Epithelial cell of proximal tubule (primary cell): Measurements from ENCODE around the gene TMEM63B. TPM values are rescaled to one million over a fixed set of nuclear protein-coding genes. Genes with fewer than 3 reads are reported as not detected.

Source experiments
- DNase-seq: peaks from one replicate; pipeline ENCODE4 v3.0.0-alpha.2; 2011; ENCODE audit warnings: low read depth
- H3K4me3 ChIP-seq: 2 replicates; pipeline ENCODE4 v1.5.1; 2011; ENCODE audit warnings: low read depth, mild to moderate bottlenecking, low read length
- total RNA-seq: library from RNA; depleted of rRNA; stranded (reverse); fragments of >200 nt; gene quantifications from 2 replicates; pipeline ENCODE4 v1.2.3, GENCODE V29; 2015
- TF ChIP-seq, protein P1 (sequence below): conservative IDR thresholded peaks from 2 replicates; pipeline ENCODE4 v1.5.1; 2012; ENCODE audit warnings: low read depth, mild to moderate bottlenecking, low read length

TMEM63B gene
- 35.2 and 47.9 TPM in 2 replicates for total RNA-seq

DNA sequence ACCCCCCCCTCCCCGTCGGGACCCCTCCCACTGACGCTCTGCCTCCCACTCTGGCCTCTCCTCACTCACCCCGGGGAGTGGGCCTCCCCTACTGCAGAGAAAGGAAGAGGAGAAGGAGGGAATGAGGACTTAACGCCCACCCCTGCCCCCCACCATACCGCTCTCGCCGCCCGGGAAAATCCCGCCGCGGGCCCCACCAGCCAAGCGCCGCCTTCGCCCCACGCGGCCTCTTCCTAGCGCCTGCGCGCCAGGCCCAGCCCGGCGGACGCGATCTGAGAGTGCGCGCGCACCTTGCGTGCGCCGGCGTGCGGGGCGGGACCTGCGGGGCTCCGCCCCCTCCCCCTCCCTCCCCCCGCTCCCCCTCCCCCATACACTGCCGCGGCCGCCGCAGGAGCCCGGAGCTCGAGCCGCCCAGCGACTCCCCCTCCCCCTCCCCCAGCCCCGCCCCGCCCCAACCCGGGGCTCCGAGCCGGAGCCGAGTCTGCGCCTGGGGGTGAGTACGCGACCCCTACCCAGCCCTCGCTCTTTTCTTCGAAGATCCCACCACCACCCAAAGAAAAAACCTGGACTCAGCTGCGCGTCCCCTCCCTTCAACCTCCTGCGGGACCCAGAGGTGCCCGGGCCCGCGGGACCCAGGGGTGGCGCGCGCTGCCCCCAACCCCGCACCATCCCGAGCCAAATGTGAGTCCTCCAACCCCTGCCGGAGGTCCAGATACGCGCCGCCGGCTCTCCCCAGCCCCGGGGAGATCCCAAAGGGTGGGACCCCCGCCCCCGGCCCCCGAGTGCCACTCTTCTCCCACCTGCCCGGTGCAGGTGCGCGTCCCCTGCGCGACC lies at the start of gene TMEM63B, which contains the start of gene MRPL14:
TMEM63B (plus strand) TSS at position 369 of the 834 bp plus-strand sequence. CDS start 7,031 bp downstream, outside the sequence.
MRPL14 (minus strand) TSS at position 267 of the 834 bp plus-strand sequence. CDS start 10,841 bp downstream, outside the sequence.
- H3K4me3 ChIP-seq = peak within 1 kb of the TSS; percentile 79
- DNase-seq = no peak
- TF ChIP-seq, protein P1, sequence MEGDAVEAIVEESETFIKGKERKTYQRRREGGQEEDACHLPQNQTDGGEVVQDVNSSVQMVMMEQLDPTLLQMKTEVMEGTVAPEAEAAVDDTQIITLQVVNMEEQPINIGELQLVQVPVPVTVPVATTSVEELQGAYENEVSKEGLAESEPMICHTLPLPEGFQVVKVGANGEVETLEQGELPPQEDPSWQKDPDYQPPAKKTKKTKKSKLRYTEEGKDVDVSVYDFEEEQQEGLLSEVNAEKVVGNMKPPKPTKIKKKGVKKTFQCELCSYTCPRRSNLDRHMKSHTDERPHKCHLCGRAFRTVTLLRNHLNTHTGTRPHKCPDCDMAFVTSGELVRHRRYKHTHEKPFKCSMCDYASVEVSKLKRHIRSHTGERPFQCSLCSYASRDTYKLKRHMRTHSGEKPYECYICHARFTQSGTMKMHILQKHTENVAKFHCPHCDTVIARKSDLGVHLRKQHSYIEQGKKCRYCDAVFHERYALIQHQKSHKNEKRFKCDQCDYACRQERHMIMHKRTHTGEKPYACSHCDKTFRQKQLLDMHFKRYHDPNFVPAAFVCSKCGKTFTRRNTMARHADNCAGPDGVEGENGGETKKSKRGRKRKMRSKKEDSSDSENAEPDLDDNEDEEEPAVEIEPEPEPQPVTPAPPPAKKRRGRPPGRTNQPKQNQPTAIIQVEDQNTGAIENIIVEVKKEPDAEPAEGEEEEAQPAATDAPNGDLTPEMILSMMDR = no peak

DNA sequence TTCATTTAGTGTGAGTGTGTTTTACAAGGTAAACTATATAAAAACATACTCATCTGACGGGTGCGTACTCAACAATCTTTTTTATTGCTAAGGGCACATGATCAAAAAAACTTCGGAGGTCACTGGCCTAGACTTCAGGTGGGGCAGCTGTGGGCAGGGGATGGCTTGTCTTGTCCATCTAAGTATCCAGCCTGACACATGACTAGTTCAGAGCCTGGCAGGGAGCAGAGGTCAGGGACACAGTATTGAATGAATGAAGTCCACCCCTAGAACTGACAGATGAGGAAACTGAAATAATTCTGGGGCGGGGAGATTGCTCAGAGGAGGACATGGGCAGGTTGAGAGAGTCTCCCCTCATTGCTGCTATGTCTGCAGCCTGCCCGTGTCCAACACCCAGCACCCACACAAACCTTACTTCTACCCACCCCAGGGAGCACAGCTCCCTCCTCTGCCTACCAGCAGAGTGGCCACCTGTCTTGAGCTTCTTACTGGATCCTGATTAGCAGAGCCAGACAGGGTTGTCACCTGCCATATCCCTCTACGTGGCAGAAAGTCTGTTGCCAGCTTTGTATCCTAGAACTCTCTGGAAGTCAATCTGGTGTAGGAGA lies 49.0 kb upstream of the TMEM63B start:
- H3K4me3 ChIP-seq = no peak overlapping the region
- TF ChIP-seq, protein P1 = no peak
- no peak for DNase-seq

DNA sequence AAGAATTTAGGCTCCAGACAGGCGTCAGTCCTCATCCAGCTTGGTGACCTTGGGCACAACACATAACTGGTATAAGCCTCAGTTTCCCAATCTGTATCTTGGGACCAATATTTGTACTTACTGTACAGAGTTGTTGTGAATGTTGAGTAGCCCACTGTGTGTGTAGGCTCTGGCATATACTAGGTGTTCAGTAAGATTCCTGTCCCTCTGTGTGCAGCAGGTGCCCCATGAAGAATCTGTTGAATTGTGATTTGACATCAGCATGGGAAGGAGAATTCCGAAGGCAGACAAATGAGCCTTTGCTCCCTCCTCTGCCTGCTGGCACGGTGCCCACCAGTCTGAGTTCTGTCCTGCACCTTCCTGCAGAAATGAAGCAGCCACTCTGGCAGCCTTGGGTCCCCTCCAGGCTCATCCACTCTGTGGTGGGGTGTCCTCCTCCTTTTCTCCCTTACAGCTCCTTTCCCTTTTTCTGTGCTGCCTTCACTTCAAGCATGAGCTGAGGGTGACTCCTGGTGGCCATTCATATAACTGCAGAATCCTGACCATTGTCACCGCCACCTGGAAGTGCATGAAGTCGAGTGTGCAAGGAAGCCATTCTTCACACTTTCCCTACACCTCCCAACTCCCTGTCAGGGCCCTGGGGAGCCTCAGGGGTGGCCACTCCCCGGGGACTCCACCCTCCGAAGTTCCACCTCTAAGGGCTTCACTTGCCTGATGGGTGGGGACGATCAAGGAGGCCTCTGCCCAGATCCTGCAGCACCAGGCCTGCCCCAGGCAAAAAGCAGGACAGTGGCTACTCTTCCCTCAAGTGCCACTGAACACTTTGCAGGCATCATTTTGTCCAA lies 48.3 kb upstream of the TMEM63B start:
- no peak for DNase-seq
- no peak overlapping the region for H3K4me3 ChIP-seq

DNA sequence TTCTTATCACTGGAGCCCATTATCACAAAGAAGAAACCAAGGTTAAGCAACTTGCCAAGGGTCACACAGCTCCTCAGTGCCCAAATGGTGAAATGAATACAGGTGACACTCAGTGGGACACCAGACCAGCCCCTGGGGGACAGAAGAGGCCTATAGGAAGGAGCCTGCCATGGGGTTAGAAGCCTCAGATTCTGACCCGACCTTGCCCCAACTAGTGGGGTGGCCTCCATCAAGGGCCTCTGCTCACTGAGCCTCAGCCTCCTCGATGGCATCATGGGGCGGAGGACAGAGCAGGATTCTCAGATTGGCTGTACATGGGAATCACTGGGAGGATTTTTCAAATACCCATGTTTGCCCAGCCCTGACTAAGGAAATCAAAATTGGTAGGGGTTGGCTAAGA lies 47.7 kb upstream of the TMEM63B start:
- no peak overlapping the region for H3K4me3 ChIP-seq
- DNase-seq = no peak
- TF ChIP-seq, protein P1 = no peak

More for the DNA sequence above, 48.3 kb upstream of the TMEM63B start:
- TF ChIP-seq, protein P1 = peak; percentile 92

DNA sequence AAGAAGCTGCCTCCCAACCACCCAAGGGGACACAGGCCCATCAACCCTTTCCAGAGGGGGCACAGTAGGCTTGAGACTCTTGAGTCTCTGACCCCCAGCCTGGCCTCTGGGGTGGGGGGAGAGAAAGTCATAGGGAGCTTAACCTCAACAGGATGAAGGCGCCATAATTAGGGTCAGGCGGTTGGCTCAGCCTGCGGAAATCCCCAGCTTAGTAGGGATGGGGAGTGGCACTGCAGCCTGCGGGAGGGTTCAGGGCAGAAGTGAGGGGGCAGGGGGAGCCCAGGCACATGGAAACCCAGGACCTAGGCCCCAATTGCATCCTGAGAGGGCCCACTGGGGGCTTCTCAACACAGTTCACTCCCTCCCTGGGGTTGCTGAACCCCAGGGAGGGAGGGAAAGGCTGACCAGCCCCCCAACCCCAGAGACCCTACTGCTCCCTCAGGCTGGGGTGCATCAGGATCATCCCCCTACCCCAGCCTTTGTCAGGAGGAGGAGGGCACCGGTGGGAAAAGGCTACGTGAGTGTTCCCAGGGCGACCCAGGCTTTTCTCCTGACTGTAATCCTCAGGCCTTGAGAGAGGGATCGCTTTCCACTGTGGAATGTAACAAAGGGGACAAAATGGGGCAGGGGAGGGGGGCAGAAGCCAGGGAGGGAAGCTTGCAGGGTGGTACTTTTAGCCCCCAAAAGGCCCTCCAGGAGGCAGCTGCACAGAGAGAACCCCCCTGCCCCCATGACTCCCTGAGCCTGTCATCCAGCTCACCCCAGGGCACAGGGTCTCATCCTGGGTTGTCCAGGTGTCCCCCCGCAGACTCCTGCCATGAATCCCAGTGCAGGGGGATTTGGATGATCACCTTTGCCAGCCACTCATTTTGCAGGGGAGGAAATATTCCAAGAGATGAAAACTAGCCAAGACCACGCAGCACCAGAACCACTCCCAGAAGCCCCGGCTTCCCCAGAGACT lies 46.5 kb upstream of the TMEM63B start:
- H3K4me3 ChIP-seq = no peak overlapping the region

More for the DNA sequence above, 46.5 kb upstream of the TMEM63B start:
- TF ChIP-seq, protein P1 = no peak
- DNase-seq = no peak
